ENCODE results near the gene WDFY4.

Gene WDFY4

DNA sequence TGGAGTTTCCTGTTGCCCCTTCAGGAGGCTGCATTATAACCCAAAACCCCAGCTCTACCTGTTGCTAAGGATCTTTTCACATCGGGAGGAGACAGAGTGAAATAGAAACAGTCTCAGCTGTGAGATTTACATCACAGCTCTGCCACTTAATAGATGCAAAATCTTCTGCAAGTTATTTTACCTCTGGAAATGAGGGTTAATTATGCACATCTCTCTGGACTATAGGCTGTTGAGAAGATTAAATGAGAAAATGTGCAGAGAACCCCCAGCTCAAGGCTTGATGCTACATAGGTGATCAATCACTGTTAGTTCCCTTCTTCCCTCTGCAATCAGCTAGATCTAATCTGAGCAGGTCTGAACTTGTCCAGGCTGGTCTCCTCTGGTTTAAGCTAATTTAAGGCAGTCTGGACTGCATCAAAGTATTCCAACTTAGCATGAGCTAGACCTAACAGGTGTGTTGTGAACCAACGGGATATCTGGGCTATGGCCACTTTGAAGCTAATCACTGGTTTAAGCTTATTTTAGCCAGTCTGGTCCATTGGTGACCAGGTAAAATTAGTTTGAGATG, 263.9 kb downstream of the WDFY4 start:
- DNase-seq (ENCODE audit: low spot score): no peak
- Histone ChIP-seq H2BK15ac (ENCODE audit: low read length) (no peak overlapping the region), H3K4me3 (ENCODE audit: low read length in 2 of 2) (no peak overlapping the region), H3K27ac (replicated peaks; ENCODE audit: low read length) (no peak overlapping the region), H3K23ac (ENCODE audit: low read depth, low read length, poor library complexity) (no peak overlapping the region), H3K27me3 (ENCODE audit: control insufficient read depth in 3 of 3, insufficient read depth in 3 of 3, low read depth in 1 of 3, low read length in 3 of 3) (peaks cover 0 to 3% (median 0%) of the 10 kb centered on the region in 3 experiments), H3K36me3 (replicated peaks in 1 of 2; ENCODE audit: control insufficient read depth in 2 of 2, insufficient read depth in 2 of 2, low read length in 2 of 2) (no peaks in the 10 kb centered on the region), H2BK12ac (ENCODE audit: low read length) (no peak overlapping the region), H3K9ac (ENCODE audit: low read depth, low read length, poor library complexity) (no peak overlapping the region), H4K91ac (ENCODE audit: low read depth, low read length, poor library complexity) (no peak overlapping the region), H4K8ac (ENCODE audit: low read depth, low read length) (no peak overlapping the region), H2AFZ (ENCODE audit: low read length) (no peak overlapping the region), H3K9me3 (replicated peaks in 1 of 2; ENCODE audit: control insufficient read depth in 2 of 2, insufficient read depth in 1 of 2, low read depth in 1 of 2, low read length in 2 of 2) (no peaks in the 10 kb centered on the region), H3K18ac (ENCODE audit: low read length) (no peak overlapping the region), H2AK5ac (ENCODE audit: low read depth, low read length) (no peak overlapping the region), H3K4me1 (ENCODE audit: control insufficient read depth in 2 of 2, insufficient read depth in 1 of 2, low read depth in 1 of 2, low read length in 2 of 2) (peaks cover 2 to 4% of the 10 kb centered on the region in 2 donors), H3K79me1 (ENCODE audit: low read depth, low read length) (no peaks in the 10 kb centered on the region), H2BK120ac (ENCODE audit: low read depth, low read length) (no peak overlapping the region), H3K14ac (ENCODE audit: low read length) (no peak overlapping the region), H3K4me2 (ENCODE audit: insufficient read depth, low read length, poor library complexity, severe bottlenecking) (no peak overlapping the region), H3K4ac (ENCODE audit: low read length) (no peak overlapping the region), H2BK5ac (ENCODE audit: low read length) (no peak overlapping the region)
- no CpG with 5 or more reads among the region's 2 CpGs for WGBS, 2 donors (ENCODE audit: extremely low coverage in 2 of 2, insufficient read length in 2 of 2, insufficient replicate concordance in 1 of 2)

DNA sequence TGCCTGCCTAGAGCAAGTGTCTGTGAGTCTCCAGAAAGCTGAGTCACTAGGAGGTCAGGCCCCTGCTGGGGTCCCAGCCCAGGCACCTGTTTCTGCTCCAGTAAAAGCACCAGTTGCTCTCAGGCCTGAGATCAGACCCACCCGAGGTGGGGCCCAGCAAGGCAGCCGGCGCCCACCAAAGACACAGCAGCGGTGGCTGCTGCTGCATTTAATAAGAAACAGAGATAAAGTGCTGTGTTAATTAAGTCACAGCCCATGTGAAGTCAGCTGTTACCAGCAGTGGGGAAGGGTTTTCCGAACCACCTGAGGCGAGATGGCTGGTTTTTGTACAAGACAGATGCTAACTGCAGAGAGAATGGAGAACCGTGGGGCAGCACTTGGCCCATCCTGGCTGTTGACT, 267.0 kb downstream of the WDFY4 start:
- H2BK120ac ChIP-seq (ENCODE audit: low read depth, low read length): no peak overlapping the region

DNA sequence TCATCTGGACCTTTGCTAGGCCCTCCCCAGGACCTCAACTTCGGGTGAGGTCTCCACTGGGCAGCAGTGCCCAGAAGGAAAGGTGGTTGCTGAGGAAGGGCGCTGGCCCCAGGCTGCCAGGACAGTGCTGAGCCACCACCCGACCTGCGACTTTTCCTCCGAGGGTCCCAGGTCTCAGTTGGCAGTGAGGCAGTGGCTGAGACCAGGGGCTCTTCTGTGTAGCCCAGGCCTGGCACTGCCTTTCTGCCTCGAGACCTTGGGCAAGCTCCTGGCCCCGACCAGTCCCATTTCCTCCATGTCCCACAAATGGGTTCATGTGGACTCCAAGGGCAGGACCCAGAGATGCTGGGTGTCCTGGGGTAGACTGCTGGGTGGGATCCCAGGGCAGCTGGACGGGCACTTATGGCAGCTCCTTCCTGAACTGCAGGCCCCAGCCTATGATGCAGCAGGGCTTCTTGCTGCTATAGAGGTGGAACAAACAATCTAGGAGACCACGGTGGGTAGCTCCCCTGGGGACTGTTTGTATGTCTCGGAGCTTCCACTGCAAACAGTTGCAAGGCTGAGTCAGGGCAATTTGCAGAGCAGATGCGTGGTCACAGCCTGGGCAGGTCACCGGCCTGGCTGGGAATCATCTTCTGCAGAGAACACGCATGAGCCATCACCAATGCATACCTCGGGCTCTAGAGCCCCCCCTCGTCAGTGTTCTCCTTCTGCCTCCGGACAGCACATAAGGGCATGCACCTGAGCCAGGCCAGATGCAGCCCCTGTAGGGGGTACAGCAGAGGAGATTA, 272.9 kb downstream of the WDFY4 start:
- Histone ChIP-seq H3K23ac (ENCODE audit: low read depth, low read length, poor library complexity) (no peak overlapping the region), H3K4ac (ENCODE audit: low read length) (no peak overlapping the region), H3K4me2 (ENCODE audit: insufficient read depth, low read length, poor library complexity, severe bottlenecking) (no peak overlapping the region), H4K91ac (ENCODE audit: low read depth, low read length, poor library complexity) (peak overlapping the region; percentile 0), H3K79me1 (ENCODE audit: low read depth, low read length) (no peaks in the 10 kb centered on the region), H3K27me3 (ENCODE audit: control insufficient read depth in 3 of 3, insufficient read depth in 3 of 3, low read depth in 1 of 3, low read length in 3 of 3) (peaks cover 0 to 6% (median 0%) of the 10 kb centered on the region in 3 experiments), H3K18ac (ENCODE audit: low read length) (no peak overlapping the region), H2BK5ac (ENCODE audit: low read length) (peak overlapping the region; percentile 13), H3K14ac (ENCODE audit: low read length) (no peak overlapping the region), H2BK120ac (ENCODE audit: low read depth, low read length) (no peak overlapping the region), H3K36me3 (replicated peaks in 1 of 2; ENCODE audit: control insufficient read depth in 2 of 2, insufficient read depth in 2 of 2, low read length in 2 of 2) (no peaks in the 10 kb centered on the region), H3K9ac (ENCODE audit: low read depth, low read length, poor library complexity) (no peak overlapping the region), H3K9me3 (replicated peaks in 1 of 2; ENCODE audit: control insufficient read depth in 2 of 2, insufficient read depth in 1 of 2, low read depth in 1 of 2, low read length in 2 of 2) (no peaks in the 10 kb centered on the region), H3K4me3 (ENCODE audit: low read length in 2 of 2) (no peak overlapping the region), H2BK12ac (ENCODE audit: low read length) (no peak overlapping the region), H2AK5ac (ENCODE audit: low read depth, low read length) (peak overlapping the region; percentile 52), H3K4me1 (ENCODE audit: control insufficient read depth in 2 of 2, insufficient read depth in 1 of 2, low read depth in 1 of 2, low read length in 2 of 2) (no peaks in the 10 kb centered on the region), H3K27ac (replicated peaks; ENCODE audit: low read length) (no peak overlapping the region), H2AFZ (ENCODE audit: low read length) (no peak overlapping the region), H2BK15ac (ENCODE audit: low read length) (no peak overlapping the region), H4K8ac (ENCODE audit: low read depth, low read length) (no peak overlapping the region)
- no peak for DNase-seq (ENCODE audit: low spot score)
- no CpG with 5 or more reads among the region's 16 CpGs for WGBS, 2 donors (ENCODE audit: extremely low coverage in 2 of 2, insufficient read length in 2 of 2, insufficient replicate concordance in 1 of 2)

More for the DNA sequence above, 267.0 kb downstream of the WDFY4 start:
- Histone ChIP-seq H3K36me3 (replicated peaks in 1 of 2; ENCODE audit: control insufficient read depth in 2 of 2, insufficient read depth in 2 of 2, low read length in 2 of 2) (no peaks in the 10 kb centered on the region), H4K91ac (ENCODE audit: low read depth, low read length, poor library complexity) (no peak overlapping the region), H3K4ac (ENCODE audit: low read length) (no peak overlapping the region), H3K4me1 (ENCODE audit: control insufficient read depth in 2 of 2, insufficient read depth in 1 of 2, low read depth in 1 of 2, low read length in 2 of 2) (peaks cover 2 to 4% of the 10 kb centered on the region in 2 donors), H3K4me3 (ENCODE audit: low read length in 2 of 2) (no peak overlapping the region), H3K14ac (ENCODE audit: low read length) (no peak overlapping the region), H3K4me2 (ENCODE audit: insufficient read depth, low read length, poor library complexity, severe bottlenecking) (no peak overlapping the region), H3K79me1 (ENCODE audit: low read depth, low read length) (no peaks in the 10 kb centered on the region), H4K8ac (ENCODE audit: low read depth, low read length) (no peak overlapping the region), H2AK5ac (ENCODE audit: low read depth, low read length) (no peak overlapping the region), H3K27me3 (ENCODE audit: control insufficient read depth in 3 of 3, insufficient read depth in 3 of 3, low read depth in 1 of 3, low read length in 3 of 3) (peaks cover 0 to 6% (median 0%) of the 10 kb centered on the region in 3 experiments), H2BK12ac (ENCODE audit: low read length) (no peak overlapping the region), H3K23ac (ENCODE audit: low read depth, low read length, poor library complexity) (no peak overlapping the region), H2AFZ (ENCODE audit: low read length) (no peak overlapping the region), H3K18ac (ENCODE audit: low read length) (peak overlapping the region; percentile 41), H2BK15ac (ENCODE audit: low read length) (no peak overlapping the region), H3K9me3 (replicated peaks in 1 of 2; ENCODE audit: control insufficient read depth in 2 of 2, insufficient read depth in 1 of 2, low read depth in 1 of 2, low read length in 2 of 2) (no peaks in the 10 kb centered on the region), H3K27ac (replicated peaks; ENCODE audit: low read length) (no peak overlapping the region), H2BK5ac (ENCODE audit: low read length) (no peak overlapping the region), H3K9ac (ENCODE audit: low read depth, low read length, poor library complexity) (no peak overlapping the region)
- DNase-seq (ENCODE audit: low spot score): no peak
- no CpG with 5 or more reads among the region's 7 CpGs for WGBS, 2 donors (ENCODE audit: extremely low coverage in 2 of 2, insufficient read length in 2 of 2, insufficient replicate concordance in 1 of 2)

GRCh38 chr10:48958598-48959190, 274.0 kb downstream of the WDFY4 start:
- Histone ChIP-seq H3K4me2 (ENCODE audit: insufficient read depth, low read length, poor library complexity, severe bottlenecking) (no peak overlapping the region), H3K14ac (ENCODE audit: low read length) (no peak overlapping the region), H2BK15ac (ENCODE audit: low read length) (no peak overlapping the region), H3K4me1 (ENCODE audit: control insufficient read depth in 2 of 2, insufficient read depth in 1 of 2, low read depth in 1 of 2, low read length in 2 of 2) (no peaks in the 10 kb centered on the region), H3K4me3 (ENCODE audit: low read length in 2 of 2) (no peak overlapping the region), H3K23ac (ENCODE audit: low read depth, low read length, poor library complexity) (no peak overlapping the region), H3K4ac (ENCODE audit: low read length) (no peak overlapping the region), H4K91ac (ENCODE audit: low read depth, low read length, poor library complexity) (no peak overlapping the region), H2AK5ac (ENCODE audit: low read depth, low read length) (no peak overlapping the region), H4K8ac (ENCODE audit: low read depth, low read length) (no peak overlapping the region), H2BK12ac (ENCODE audit: low read length) (no peak overlapping the region), H2AFZ (ENCODE audit: low read length) (no peak overlapping the region), H3K79me1 (ENCODE audit: low read depth, low read length) (no peaks in the 10 kb centered on the region), H3K27ac (replicated peaks; ENCODE audit: low read length) (no peak overlapping the region), H3K18ac (ENCODE audit: low read length) (no peak overlapping the region), H3K9ac (ENCODE audit: low read depth, low read length, poor library complexity) (no peak overlapping the region), H2BK120ac (ENCODE audit: low read depth, low read length) (no peak overlapping the region), H2BK5ac (ENCODE audit: low read length) (no peak overlapping the region), H3K36me3 (replicated peaks in 1 of 2; ENCODE audit: control insufficient read depth in 2 of 2, insufficient read depth in 2 of 2, low read length in 2 of 2) (no peaks in the 10 kb centered on the region), H3K9me3 (replicated peaks in 1 of 2; ENCODE audit: control insufficient read depth in 2 of 2, insufficient read depth in 1 of 2, low read depth in 1 of 2, low read length in 2 of 2) (no peaks in the 10 kb centered on the region), H3K27me3 (ENCODE audit: control insufficient read depth in 3 of 3, insufficient read depth in 3 of 3, low read depth in 1 of 3, low read length in 3 of 3) (peaks cover 0 to 1% (median 0%) of the 10 kb centered on the region in 3 experiments)
- DNase-seq (ENCODE audit: low spot score): no peak
- no CpG with 5 or more reads among the region's 1 CpG for WGBS, 2 donors (ENCODE audit: extremely low coverage in 2 of 2, insufficient read length in 2 of 2, insufficient replicate concordance in 1 of 2)
